ENCODE results near the gene STARD4. TPM values are rescaled to one million over a fixed set of nuclear protein-coding genes. Genes with fewer than 3 reads are reported as not detected.

The STARD4 gene
- total RNA-seq, 2 experiments from 2014 or later, result 58.3 to 77.7 TPM

- H3K36me3 Mint-ChIP-seq, result peaks cover 55% of the 10 kb centered on the region
- CTCF ChIA-PET, result interaction anchor here (1.5 kb wide), 1 partner anchor 46 kb away, joined by 5 read pairs; no protein-coding TSS in a partner anchor
- no peak for DNase-seq
- H3K27me3 Mint-ChIP-seq, result no peaks in the 10 kb centered on the region
- peak; percentile 16 for ATAC-seq
- no peak overlapping the region for H3K27ac Mint-ChIP-seq
- H3K4me3 Mint-ChIP-seq, result no peak overlapping the region
- H3K4me1 Mint-ChIP-seq, result peaks cover 7% of the 10 kb centered on the region
- no peaks in the 10 kb centered on the region for H3K9me3 Mint-ChIP-seq (ENCODE audit: low read depth)
Observed at GRCh38 chr5:111486055-111486454, 26.3 kb downstream of the STARD4 start.

GRCh38 chr5:111480346-111480745 lies 32.0 kb downstream of the STARD4 start:
- CTCF ChIA-PET, result interaction anchor here (1.2 kb wide), 1 partner anchor 8 kb away, joined by 4 read pairs; no protein-coding TSS in a partner anchor
- H3K27ac Mint-ChIP-seq, result no peak overlapping the region

GRCh38 chr5:111478898-111479297 lies 33.4 kb downstream of the STARD4 start:
- CTCF ChIA-PET, result interaction anchor here (1.0 kb wide), 1 partner anchor 255 kb away, joined by 3 read pairs; no protein-coding TSS in a partner anchor
- no peak for ATAC-seq
- no peak overlapping the region for H3K4me3 Mint-ChIP-seq
- no peaks in the 10 kb centered on the region for H3K4me1 Mint-ChIP-seq
- no peak overlapping the region for H3K27ac Mint-ChIP-seq
- no peak for DNase-seq
- H3K27me3 Mint-ChIP-seq, result no peaks in the 10 kb centered on the region
- H3K9me3 Mint-ChIP-seq (ENCODE audit: low read depth), result no peaks in the 10 kb centered on the region
- H3K36me3 Mint-ChIP-seq, result peaks cover 34% of the 10 kb centered on the region

More at GRCh38 chr5:111480346-111480745, 32.0 kb downstream of the STARD4 start:
- Mint-ChIP-seq H3K4me1 (no peaks in the 10 kb centered on the region), H3K36me3 (peaks cover 42% of the 10 kb centered on the region), H3K27me3 (no peaks in the 10 kb centered on the region), H3K4me3 (no peak overlapping the region), H3K9me3 (ENCODE audit: low read depth) (no peaks in the 10 kb centered on the region)
- no peak for ATAC-seq
- DNase-seq, result no peak

GRCh38 chr5:111478266-111478665 lies 34.1 kb downstream of the STARD4 start:
- Mint-ChIP-seq H3K27me3 (no peaks in the 10 kb centered on the region), H3K36me3 (peaks cover 30% of the 10 kb centered on the region), H3K4me3 (no peak overlapping the region), H3K27ac (no peak overlapping the region), H3K4me1 (no peaks in the 10 kb centered on the region), H3K9me3 (ENCODE audit: low read depth) (no peaks in the 10 kb centered on the region)
- DNase-seq (no peak), ATAC-seq (no peak)
- CTCF ChIA-PET, result interaction anchor here (0.7 to 1.6 kb wide), 3 partner anchors 255 to 322 kb away, joined by 3 to 4 read pairs (median 4); no protein-coding TSS in a partner anchor

- Mint-ChIP-seq H3K4me1 (no peaks in the 10 kb centered on the region), H3K36me3 (peaks cover 22% of the 10 kb centered on the region), H3K27me3 (no peaks in the 10 kb centered on the region), H3K9me3 (ENCODE audit: low read depth) (peaks cover 5% of the 10 kb centered on the region), H3K4me3 (no peak overlapping the region), H3K27ac (no peak overlapping the region)
- CTCF ChIA-PET, result interaction anchor here (1.6 kb wide), 1 partner anchor 8 kb away, joined by 4 read pairs; no protein-coding TSS in a partner anchor
- DNase-seq, result no peak
- no peak for ATAC-seq
Observed at GRCh38 chr5:111472579-111472978, 39.8 kb downstream of the STARD4 start.

GRCh38 chr5:111472096-111472495 lies 40.2 kb downstream of the STARD4 start:
- H3K4me3 Mint-ChIP-seq, result no peak overlapping the region
- DNase-seq (no peak), ATAC-seq (no peak)
- H3K27ac Mint-ChIP-seq, result no peak overlapping the region
- CTCF ChIA-PET, result interaction anchor here (1.6 kb wide), 1 partner anchor 9 kb away, joined by 4 read pairs; no protein-coding TSS in a partner anchor
- H3K27me3 Mint-ChIP-seq, result no peaks in the 10 kb centered on the region
- H3K36me3 Mint-ChIP-seq, result peaks cover 24% of the 10 kb centered on the region
- H3K4me1 Mint-ChIP-seq, result no peaks in the 10 kb centered on the region
- peaks cover 8% of the 10 kb centered on the region for H3K9me3 Mint-ChIP-seq (ENCODE audit: low read depth)

GRCh38 chr5:111469903-111470302 lies 42.4 kb downstream of the STARD4 start:
- H3K9me3 Mint-ChIP-seq (ENCODE audit: low read depth), result peaks cover 13% of the 10 kb centered on the region
- no peak for ATAC-seq
- no peaks in the 10 kb centered on the region for H3K4me1 Mint-ChIP-seq
- no peak overlapping the region for H3K4me3 Mint-ChIP-seq
- no peaks in the 10 kb centered on the region for H3K27me3 Mint-ChIP-seq
- DNase-seq, result no peak
- CTCF ChIA-PET, result no interaction called here
- H3K27ac Mint-ChIP-seq, result no peak overlapping the region
- H3K36me3 Mint-ChIP-seq, result peaks cover 26% of the 10 kb centered on the region

GRCh38 chr5:111469293-111469896 lies 42.9 kb downstream of the STARD4 start:
- Mint-ChIP-seq H3K27ac (no peak overlapping the region), H3K4me3 (no peak overlapping the region), H3K4me1 (no peaks in the 10 kb centered on the region), H3K9me3 (ENCODE audit: low read depth) (peaks cover 15% of the 10 kb centered on the region), H3K36me3 (peaks cover 29% of the 10 kb centered on the region), H3K27me3 (no peaks in the 10 kb centered on the region)
- ATAC-seq (no peak), DNase-seq (no peak)
- CTCF ChIA-PET, result no interaction called here

GRCh38 chr5:111463311-111463710 lies 49.0 kb downstream of the STARD4 start:
- Mint-ChIP-seq H3K9me3 (ENCODE audit: low read depth) (peaks cover 10% of the 10 kb centered on the region), H3K27ac (no peak overlapping the region), H3K27me3 (no peaks in the 10 kb centered on the region)

GRCh38 chr5:111461934-111462333 lies 50.4 kb downstream of the STARD4 start:
- Mint-ChIP-seq H3K4me3 (no peak overlapping the region), H3K27me3 (no peaks in the 10 kb centered on the region), H3K27ac (no peak overlapping the region), H3K9me3 (ENCODE audit: low read depth) (peaks cover 7% of the 10 kb centered on the region), H3K4me1 (no peaks in the 10 kb centered on the region), H3K36me3 (peaks cover 39% of the 10 kb centered on the region)
- CTCF ChIA-PET, result no interaction called here
- DNase-seq (no peak), ATAC-seq (no peak)

More at GRCh38 chr5:111463311-111463710, 49.0 kb downstream of the STARD4 start:
- DNase-seq (no peak), ATAC-seq (no peak)
- Mint-ChIP-seq H3K4me3 (no peak overlapping the region), H3K36me3 (peaks cover 42% of the 10 kb centered on the region), H3K4me1 (no peaks in the 10 kb centered on the region)
- CTCF ChIA-PET, result no interaction called here

- CTCF ChIA-PET, result no interaction called here
- no peak for ATAC-seq
- Mint-ChIP-seq H3K9me3 (ENCODE audit: low read depth) (peaks cover 7% of the 10 kb centered on the region), H3K36me3 (peaks cover 39% of the 10 kb centered on the region), H3K27ac (no peak overlapping the region), H3K4me1 (no peaks in the 10 kb centered on the region), H3K27me3 (no peaks in the 10 kb centered on the region), H3K4me3 (no peak overlapping the region)
- no peak for DNase-seq
Observed at GRCh38 chr5:111461255-111461671, 51.1 kb downstream of the STARD4 start.

GRCh38 chr5:111454776-111455175 lies 57.6 kb downstream of the STARD4 start:
- Mint-ChIP-seq H3K4me1 (no peaks in the 10 kb centered on the region), H3K27me3 (no peaks in the 10 kb centered on the region), H3K4me3 (no peak overlapping the region), H3K9me3 (ENCODE audit: low read depth) (no peaks in the 10 kb centered on the region), H3K36me3 (peaks cover 32% of the 10 kb centered on the region), H3K27ac (no peak overlapping the region)
- no peak for ATAC-seq
- DNase-seq, result no peak
- CTCF ChIA-PET, result no interaction called here

- Mint-ChIP-seq H3K9me3 (ENCODE audit: low read depth) (no peaks in the 10 kb centered on the region), H3K36me3 (peaks cover 33% of the 10 kb centered on the region), H3K4me1 (no peaks in the 10 kb centered on the region), H3K27me3 (no peaks in the 10 kb centered on the region), H3K4me3 (no peak overlapping the region), H3K27ac (no peak overlapping the region)
- CTCF ChIA-PET, result no interaction called here
- ATAC-seq (no peak), DNase-seq (no peak)
Observed at GRCh38 chr5:111454198-111454622, 58.1 kb downstream of the STARD4 start.

GRCh38 chr5:111453747-111454146 lies 58.6 kb downstream of the STARD4 start:
- Mint-ChIP-seq H3K27me3 (no peaks in the 10 kb centered on the region), H3K4me1 (no peaks in the 10 kb centered on the region), H3K9me3 (ENCODE audit: low read depth) (no peaks in the 10 kb centered on the region), H3K4me3 (no peak overlapping the region), H3K36me3 (peaks cover 34% of the 10 kb centered on the region), H3K27ac (no peak overlapping the region)
- CTCF ChIA-PET, result interaction anchor here (1.6 kb wide), 1 partner anchor 16 kb away, joined by 3 read pairs; no protein-coding TSS in a partner anchor
- ATAC-seq (no peak), DNase-seq (no peak)

Measured in activated CD8-positive, alpha-beta memory T cell treated with anti-CD3 and anti-CD28 coated beads, Interleukin-2, amount 10 ng/mL, durations not matched to agents 7 days and 5 days (primary cell).